Activated T-cell treated with anti-CD3 and anti-CD28 coated beads for 24 hours (primary cell): Measurements from ENCODE around the gene SUCLG2.
A peak's percentile ranks its signal among the peaks of the same experiment; 100 is the strongest.

Experiments used
- DNase-seq: peaks from one replicate; pipeline ENCODE4 v3.0.0-alpha.2; 2020; ENCODE audit warnings: low read depth

SUCLG2 gene

GRCh38 chr3:67648701-67649100, 5.7 kb downstream of the SUCLG2 start:
- DNase-seq, result no peak

GRCh38 chr3:67648229-67648628, 6.2 kb downstream of the SUCLG2 start:
- no peak for DNase-seq

GRCh38 chr3:67647390-67647878, 7.0 kb downstream of the SUCLG2 start:
- DNase-seq, result no peak

GRCh38 chr3:67646586-67647234, 7.7 kb downstream of the SUCLG2 start:
- no peak for DNase-seq

GRCh38 chr3:67644827-67645226, 9.6 kb downstream of the SUCLG2 start:
- no peak for DNase-seq

- DNase-seq, result no peak
Measured at GRCh38 chr3:67642734-67643133, 11.7 kb downstream of the SUCLG2 start.

- no peak for DNase-seq
Measured at GRCh38 chr3:67642190-67642589, 12.2 kb downstream of the SUCLG2 start.

GRCh38 chr3:67641451-67641850, 13.0 kb downstream of the SUCLG2 start:
- no peak for DNase-seq

GRCh38 chr3:67640023-67640660, 14.3 kb downstream of the SUCLG2 start:
- DNase-seq, result no peak

GRCh38 chr3:67637255-67637900, 17.0 kb downstream of the SUCLG2 start:
- no peak for DNase-seq

GRCh38 chr3:67635806-67636205, 18.6 kb downstream of the SUCLG2 start:
- DNase-seq, result no peak

- peak; percentile 9 for DNase-seq
Measured at GRCh38 chr3:67635257-67635656, 19.2 kb downstream of the SUCLG2 start.

GRCh38 chr3:67630666-67631362, 23.6 kb downstream of the SUCLG2 start:
- no peak for DNase-seq

- DNase-seq, result no peak
Measured at GRCh38 chr3:67624687-67625086, 29.7 kb downstream of the SUCLG2 start.

GRCh38 chr3:67624078-67624477, 30.3 kb downstream of the SUCLG2 start:
- DNase-seq, result no peak

- DNase-seq, result no peak
Measured at GRCh38 chr3:67622652-67623051, 31.8 kb downstream of the SUCLG2 start.

- no peak for DNase-seq
Measured at GRCh38 chr3:67620869-67621268, 33.5 kb downstream of the SUCLG2 start.

GRCh38 chr3:67619991-67620390, 34.4 kb downstream of the SUCLG2 start:
- no peak for DNase-seq

GRCh38 chr3:67617518-67617917, 36.9 kb downstream of the SUCLG2 start:
- DNase-seq, result no peak

- no peak for DNase-seq
Measured at GRCh38 chr3:67616046-67616445, 38.4 kb downstream of the SUCLG2 start.

- no peak for DNase-seq
Measured at GRCh38 chr3:67614195-67614594, 40.2 kb downstream of the SUCLG2 start.

GRCh38 chr3:67610458-67610857, 44.0 kb downstream of the SUCLG2 start:
- DNase-seq, result no peak

- no peak for DNase-seq
Measured at GRCh38 chr3:67609709-67610108, 44.7 kb downstream of the SUCLG2 start.
